DMS79 treated with DMSO at 0.1 percent for 48 hours (cell line): ENCODE measurements around the gene CACNA1H.
A peak's percentile ranks its signal among the peaks of the same experiment; 100 is the strongest.
"Not testable (repeated sequence)": the region's sequence is repeated elsewhere in the genome, so short reads cannot be mapped to it uniquely, and the experiment has no call there.

Experiments used
- DNase-seq: peaks from one replicate; lab custom pipeline; 2025; lab: John Stamatoyannopoulos, UW

Gene CACNA1H

GRCh38 chr16:1174477-1175357 is 21.8 kb downstream of the CACNA1H start:
- DNase-seq, result no peak

- DNase-seq, result no peak
Observed at GRCh38 chr16:1175566-1176279, 22.8 kb downstream of the CACNA1H start.

- DNase-seq, result no peak
Observed at GRCh38 chr16:1176280-1176897, 23.5 kb downstream of the CACNA1H start.

- no peak for DNase-seq
Observed at GRCh38 chr16:1177053-1177452, 24.1 kb downstream of the CACNA1H start.

- no peak for DNase-seq
Observed at GRCh38 chr16:1177750-1178149, 24.8 kb downstream of the CACNA1H start.

- DNase-seq, result no peak
Observed at GRCh38 chr16:1178295-1178910, 25.5 kb downstream of the CACNA1H start.

- DNase-seq, result no peak
Observed at GRCh38 chr16:1180549-1181403, 27.9 kb downstream of the CACNA1H start.

- peak; percentile 4 for DNase-seq
Observed at GRCh38 chr16:1181404-1182315, 28.8 kb downstream of the CACNA1H start.

GRCh38 chr16:1182316-1182671 is 29.4 kb downstream of the CACNA1H start:
- peak; percentile 30 for DNase-seq

GRCh38 chr16:1182950-1183907 is 30.3 kb downstream of the CACNA1H start:
- DNase-seq, result peak; percentile 55

GRCh38 chr16:1184156-1184868 is 31.4 kb downstream of the CACNA1H start:
- no peak for DNase-seq

- DNase-seq, result no peak
Observed at GRCh38 chr16:1184980-1185379, 32.1 kb downstream of the CACNA1H start.

- not testable (repeated sequence) for DNase-seq
Observed at GRCh38 chr16:1185460-1186207, 32.7 kb downstream of the CACNA1H start.

GRCh38 chr16:1188432-1189189 is 35.7 kb downstream of the CACNA1H start:
- DNase-seq, result no peak

GRCh38 chr16:1189455-1189854 is 36.5 kb downstream of the CACNA1H start:
- no peak for DNase-seq

- DNase-seq, result not testable (repeated sequence)
Observed at GRCh38 chr16:1190789-1191188, 37.9 kb downstream of the CACNA1H start.
